Endothelial cell of umbilical vein (primary cell): Measurements from ENCODE around the gene SIM2. TPM values are rescaled to one million over a fixed set of nuclear protein-coding genes. Genes with fewer than 3 reads are reported as not detected.

Experiments used
- BruUV-seq: library from RNA; stranded (reverse); fragments of 400-500 nt; replicated peaks from 2 replicates; lab custom pipeline; 2021; lab: Mats Ljungman, UMichigan
- CTCF ChIA-PET: fragments of 300-600, 350-600 bp; sonication (Branson Sonifier 250); formaldehyde crosslinking; loops from one replicate; lab custom pipeline; 2021; ENCODE audit warnings: antibody characterized with exemption, inconsistent platforms; lab: Charles Lee
- POLR2A ChIA-PET: fragments of 300-600, 350-600 bp; sonication (Branson Sonifier 250); formaldehyde crosslinking; loops from one replicate; lab custom pipeline; 2021; ENCODE audit warnings: antibody characterized with exemption, inconsistent platforms; lab: Charles Lee
- DNase-seq: peaks from one replicate; pipeline ENCODE4 v3.0.0-alpha.2; 2011; ENCODE audit warnings: low read depth, low spot score
- FAIRE-seq: peaks from 2 replicates; lab custom pipeline; 2011; peaks lifted over from hg19 to GRCh38; lab: Jason Lieb, UNC
- H2AFZ ChIP-seq: 2 replicates; pipeline ENCODE4 v1.6.0; 2012; ENCODE audit warnings: low read depth, low read length, control low read depth, inconsistent platforms
- H3K27ac ChIP-seq: 2 replicates; pipeline ENCODE4 v1.5.1; 2011; ENCODE audit warnings: low read depth, mild to moderate bottlenecking, control low read depth, low read length, moderate library complexity; ENCODE audit not compliant: insufficient read depth
- H3K27me3 ChIP-seq, 2 experiments: 2 replicates each; pipeline versions ENCODE4 v1.6.0 to v1.6.1; 2011; ENCODE audit warnings: low read length in 2 of 2, mixed read lengths in 1 of 2; ENCODE audit not compliant: control insufficient read depth in 2 of 2, insufficient read depth in 2 of 2
- H3K36me3 ChIP-seq, 2 experiments: 2 replicates in 1 of 2; 3 replicates in 1 of 2; pipeline ENCODE4 v1.5.1; 2011; ENCODE audit warnings: low read length in 2 of 2, mild to moderate bottlenecking in 1 of 2, moderate library complexity in 1 of 2; ENCODE audit not compliant: control insufficient read depth in 2 of 2, insufficient read depth in 2 of 2; ENCODE audit errors: extremely low read depth in 1 of 2
- H3K4me1 ChIP-seq: 3 replicates; pipeline ENCODE4 v1.5.1; 2011; ENCODE audit warnings: mild to moderate bottlenecking, low read length; ENCODE audit not compliant: control insufficient read depth, insufficient read depth; ENCODE audit errors: extremely low read depth
- H3K4me2 ChIP-seq: 2 replicates; pipeline ENCODE4 v1.6.1; 2011; ENCODE audit warnings: low read length, control low read depth, mixed read lengths; ENCODE audit not compliant: insufficient read depth
- H3K4me3 ChIP-seq, 3 experiments: fragments of 200-600 bp in 1 of 3; sonication (generic), shearing (Covaris generic) in 1 of 3; replicated peaks in 1 of 3; 2 replicates each; pipeline ENCODE4 v1.5.1; 2011 to 2016; ENCODE audit warnings: control low read depth in 3 of 3, low read length in 3 of 3, mild to moderate bottlenecking in 2 of 3, inconsistent platforms in 1 of 3, low read depth in 1 of 3, moderate library complexity in 1 of 3; ENCODE audit not compliant: insufficient read depth in 1 of 3
- H3K79me2 ChIP-seq: 2 replicates; pipeline ENCODE4 v1.6.0; 2012; ENCODE audit warnings: low read length, inconsistent platforms; ENCODE audit not compliant: control insufficient read depth, insufficient read depth
- H3K9ac ChIP-seq: replicated peaks from 2 replicates; pipeline ENCODE3; 2011; ENCODE audit warnings: low read length, control low read depth; ENCODE audit not compliant: insufficient read depth; ENCODE audit errors: extremely low read depth
- H3K9me1 ChIP-seq: replicated peaks from 3 replicates; pipeline ENCODE4 v1.6.0; 2011; ENCODE audit warnings: mild to moderate bottlenecking, low read length; ENCODE audit not compliant: control insufficient read depth, insufficient read depth; ENCODE audit errors: extremely low read depth
- H3K9me3 ChIP-seq: replicated peaks from 2 replicates; pipeline ENCODE4 v1.5.1; 2012; ENCODE audit warnings: low read length, inconsistent platforms; ENCODE audit not compliant: control insufficient read depth, insufficient read depth
- H4K20me1 ChIP-seq: replicated peaks from 2 replicates; pipeline ENCODE3; 2011; ENCODE audit warnings: mild to moderate bottlenecking, low read length; ENCODE audit not compliant: control insufficient read depth, insufficient read depth; ENCODE audit errors: extremely low read depth
- CTCF ChIP-seq, 2 donors: IDR thresholded peaks; 1 replicate in 1 of 2; 2 replicates in 1 of 2; pipeline ENCODE4 v1.5.1; 2011; ENCODE audit warnings: low read length in 2 of 2, mild to moderate bottlenecking in 2 of 2, moderate library complexity in 2 of 2, control low read depth in 1 of 2, inconsistent platforms in 1 of 2, low read depth in 1 of 2; ENCODE audit not compliant: insufficient read depth in 1 of 2; ENCODE audit errors: extremely low read depth in 1 of 2
- EZH2 ChIP-seq: IDR thresholded peaks from 2 replicates; pipeline ENCODE4 v1.6.1; 2012; ENCODE audit warnings: borderline replicate concordance, low read depth, mild to moderate bottlenecking, moderate library complexity, low read length, inconsistent platforms; ENCODE audit not compliant: severe bottlenecking
- FOS ChIP-seq: IDR thresholded peaks from 2 replicates; pipeline ENCODE4 v1.6.1; 2011; ENCODE audit warnings: mild to moderate bottlenecking, low read length, moderate library complexity, borderline replicate concordance; ENCODE audit not compliant: insufficient read depth
- GATA2 ChIP-seq: IDR thresholded peaks from 2 replicates; pipeline ENCODE4 v1.7.0; 2011; ENCODE audit warnings: low read depth, mild to moderate bottlenecking, moderate library complexity, mixed read lengths, low read length; ENCODE audit not compliant: insufficient read length, insufficient read depth
- JUN ChIP-seq: IDR thresholded peaks from 2 replicates; pipeline ENCODE4 v1.6.1; 2011; ENCODE audit warnings: borderline replicate concordance, low read depth; ENCODE audit not compliant: insufficient read length, insufficient read depth
- MAX ChIP-seq: IDR thresholded peaks from 2 replicates; pipeline ENCODE4 v1.6.1; 2011; ENCODE audit not compliant: insufficient read depth, insufficient read length
- MYC ChIP-seq: IDR thresholded peaks from one replicate; pipeline ENCODE4 v1.6.1; 2011; ENCODE audit warnings: mild to moderate bottlenecking, low read depth, low read length
- POLR2A ChIP-seq: IDR thresholded peaks from 2 replicates; pipeline ENCODE4 v1.6.1; 2012; ENCODE audit warnings: low read depth, mild to moderate bottlenecking, control low read depth, low read length
- POLR2AphosphoS5 ChIP-seq: IDR thresholded peaks from 2 replicates; pipeline ENCODE4 v1.6.1; 2012; ENCODE audit warnings: low read depth, mild to moderate bottlenecking, control low read depth, low read length, moderate library complexity; ENCODE audit not compliant: insufficient read depth
- dilution Hi-C: fragments of 300-500 bp; cut with MboI; formaldehyde crosslinking; loops from one replicate; pipeline ENCODE4 v1.15.0; 2019; ENCODE audit warnings: low sequenced_read_pairs; ENCODE audit not compliant: extremely low pct_ligation_motif_present
- intact Hi-C: fragments of 100-400 bp; cut with micrococcal nuclease; formaldehyde crosslinking; loops from one replicate; pipeline ENCODE4 v1.10.0; 2022
- polyA plus RNA-seq, 4 experiments: library from polyadenylated mRNA; depleted of rRNA in 3 of 4; stranded (reverse) in 3 of 4; unstranded in 1 of 4; fragments of >200 nt; gene quantifications; 2 replicates each; pipeline versions ENCODE4 v1.2.1 to v1.2.3, GENCODE V29; 2011 to 2012; ENCODE audit warnings: missing spikeins in 1 of 4
- total RNA-seq: library from RNA; stranded (reverse); gene quantifications from 2 replicates; pipeline ENCODE4 v1.2.3, GENCODE V29; 2021

Gene SIM2
- total and polyA plus RNA-seq, 2 donors (not counting 3 experiments of a cell fraction or from before 2014, with no cell fraction given): not detected

- H2AFZ ChIP-seq: no peak overlapping the region
- no TSS peak for BruUV-seq
- no peak overlapping the region for H3K27ac ChIP-seq
- intact Hi-C loops (no loop called here), dilution Hi-C loops (no loop called here)
- H3K9me1 ChIP-seq: no peaks in the 10 kb centered on the region
- peaks cover 19% of the 10 kb centered on the region for H3K4me1 ChIP-seq
- no peak overlapping the region for H3K4me3 ChIP-seq
- POLR2A ChIA-PET: no interaction called here
- FAIRE-seq (no peak), DNase-seq (no peak)
- no peaks in the 10 kb centered on the region for H3K9me3 ChIP-seq
- CTCF ChIA-PET: interaction anchor here (1.0 to 6.1 kb wide), 5 partner anchors 12 to 167 kb away, joined by 3 to 78 read pairs (median 10); no protein-coding TSS in a partner anchor
- no peak overlapping the region for H3K9ac ChIP-seq
- no peak overlapping the region for H3K4me2 ChIP-seq
- H3K27me3 ChIP-seq: peaks cover 0 to 5% of the 10 kb centered on the region in 2 experiments
- no peaks in the 10 kb centered on the region for H3K36me3 ChIP-seq
- no peaks in the 10 kb centered on the region for H3K79me2 ChIP-seq
- TF ChIP-seq JUN (no peak), MAX (no peak), CTCF (IDR thresholded peaks at IDR 0.05; ENCODE audit: extremely low read depth in 1 of 2, insufficient read depth in 1 of 2, low read depth in 1 of 2, low read length in 2 of 2) (no peak), GATA2 (no peak), POLR2AphosphoS5 (no peak), POLR2A (no peak), FOS (no peak), MYC (no peak), EZH2 (no peak)
- H4K20me1 ChIP-seq: no peaks in the 10 kb centered on the region
Measured at GRCh38 chr21:36751383-36751782, 52.5 kb downstream of the SIM2 start.
